ENCODE measurements around the gene PRRT1B. TPM values are rescaled to one million over a fixed set of nuclear protein-coding genes. Genes with fewer than 3 reads are reported as not detected.

The PRRT1B gene
- total and polyA plus RNA-seq, 2 donors (not counting 1 experiment from before 2014, with no cell fraction given): not detected

DNA sequence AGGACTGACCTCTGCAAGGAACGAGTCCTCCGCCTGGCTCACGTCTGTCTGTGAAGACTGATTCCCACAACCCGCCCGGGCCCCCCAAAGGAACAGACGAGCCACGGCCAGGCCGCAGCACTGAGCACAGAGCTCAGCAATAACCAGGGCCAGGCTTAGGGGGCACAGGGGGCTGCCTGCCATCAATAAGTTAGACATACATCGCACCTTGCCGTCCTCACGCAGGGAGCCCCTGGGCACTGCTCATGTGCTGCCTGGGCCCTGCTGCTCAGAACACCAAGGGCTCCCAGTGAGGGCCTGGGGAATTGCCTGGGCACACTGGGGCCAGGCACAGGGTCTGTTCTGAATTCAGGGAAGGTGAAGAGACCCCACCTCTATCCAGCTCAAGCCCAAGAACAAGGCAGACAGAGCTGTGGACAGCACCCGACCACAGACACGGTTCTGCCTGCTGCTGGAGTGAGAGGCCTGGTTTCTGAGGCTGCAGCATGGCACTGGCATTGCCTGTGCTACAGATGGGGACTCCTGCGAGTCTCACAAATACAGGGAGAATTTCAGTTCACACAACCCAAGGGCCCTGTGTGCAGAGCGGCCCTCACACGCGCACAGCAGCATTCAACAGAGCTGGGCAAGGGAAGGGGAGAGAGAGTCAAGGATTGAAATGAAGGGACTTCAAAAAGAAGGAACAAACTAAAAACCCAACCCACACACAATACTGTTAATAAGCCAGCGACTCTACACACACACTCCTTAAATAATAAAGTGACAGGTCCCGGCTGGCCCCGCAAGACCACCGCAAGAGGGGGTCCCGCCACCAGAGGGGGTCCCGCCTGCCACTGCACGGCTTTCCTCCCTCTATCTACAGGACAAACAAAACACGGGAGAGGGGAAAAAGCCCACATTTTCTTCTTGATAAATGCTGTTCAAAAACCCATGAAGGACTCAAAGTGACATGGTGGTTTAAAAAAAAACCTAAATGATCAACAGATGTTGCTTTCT is 32.0 kb downstream of the PRRT1B start:
- Histone ChIP-seq H3K4me3 (ENCODE audit: control extremely low read depth in 1 of 5, extremely low read depth in 1 of 5, insufficient read depth in 1 of 5, low read depth in 2 of 5, low read length in 4 of 5) (no peak overlapping the region), H2AFZ (ENCODE audit: insufficient read depth, low read depth, low read length, poor library complexity, severe bottlenecking) (no peak overlapping the region), H3K27ac (ENCODE audit: low read length in 2 of 2) (peak overlapping the region; percentile 67 to 83), H3K27me3 (replicated peaks in 1 of 4; ENCODE audit: control extremely low read depth in 1 of 4, control insufficient read depth in 3 of 4, insufficient read depth in 4 of 4, low read length in 3 of 4) (no peaks in the 10 kb centered on the region), H3K9me3 (ENCODE audit: control extremely low read depth in 1 of 3, control insufficient read depth in 2 of 3, insufficient read depth in 1 of 3, low read length in 2 of 3) (no peaks in the 10 kb centered on the region), H4K20me1 (ENCODE audit: control insufficient read depth, insufficient read depth, low read length, poor library complexity, severe bottlenecking) (peaks cover 5% of the 10 kb centered on the region), H3K9ac (ENCODE audit: low read length) (no peak overlapping the region), H3K36me3 (replicated peaks in 1 of 2; ENCODE audit: control extremely low read depth in 1 of 2, control insufficient read depth in 1 of 2, extremely low read depth in 1 of 2, insufficient read depth in 2 of 2, low read length in 1 of 2) (peaks cover 5 to 77% of the 10 kb centered on the region in 2 experiments), H3K4me1 (ENCODE audit: control insufficient read depth in 2 of 2, insufficient read depth in 2 of 2, low read length in 2 of 2) (peaks cover 19 to 27% of the 10 kb centered on the region in 2 donors), H3K4me2 (replicated peaks; ENCODE audit: low read depth, low read length, poor library complexity, severe bottlenecking) (no peak overlapping the region), H3K79me2 (ENCODE audit: control insufficient read depth, insufficient read depth, low read length) (peaks cover 8% of the 10 kb centered on the region)
- no peak for TF ChIP-seq EZH2 (IDR thresholded peaks at IDR 0.05; ENCODE audit: borderline replicate concordance, insufficient read depth, low read depth, low read length, poor library complexity, severe bottlenecking)
- TF ChIP-seq, protein P1, sequence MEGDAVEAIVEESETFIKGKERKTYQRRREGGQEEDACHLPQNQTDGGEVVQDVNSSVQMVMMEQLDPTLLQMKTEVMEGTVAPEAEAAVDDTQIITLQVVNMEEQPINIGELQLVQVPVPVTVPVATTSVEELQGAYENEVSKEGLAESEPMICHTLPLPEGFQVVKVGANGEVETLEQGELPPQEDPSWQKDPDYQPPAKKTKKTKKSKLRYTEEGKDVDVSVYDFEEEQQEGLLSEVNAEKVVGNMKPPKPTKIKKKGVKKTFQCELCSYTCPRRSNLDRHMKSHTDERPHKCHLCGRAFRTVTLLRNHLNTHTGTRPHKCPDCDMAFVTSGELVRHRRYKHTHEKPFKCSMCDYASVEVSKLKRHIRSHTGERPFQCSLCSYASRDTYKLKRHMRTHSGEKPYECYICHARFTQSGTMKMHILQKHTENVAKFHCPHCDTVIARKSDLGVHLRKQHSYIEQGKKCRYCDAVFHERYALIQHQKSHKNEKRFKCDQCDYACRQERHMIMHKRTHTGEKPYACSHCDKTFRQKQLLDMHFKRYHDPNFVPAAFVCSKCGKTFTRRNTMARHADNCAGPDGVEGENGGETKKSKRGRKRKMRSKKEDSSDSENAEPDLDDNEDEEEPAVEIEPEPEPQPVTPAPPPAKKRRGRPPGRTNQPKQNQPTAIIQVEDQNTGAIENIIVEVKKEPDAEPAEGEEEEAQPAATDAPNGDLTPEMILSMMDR (IDR thresholded peaks at IDR 0.05): no peak
- no peaks in the 10 kb centered on the region for H3K9me3 Mint-ChIP-seq (ENCODE audit: insufficient read depth)
- peaks cover 24% of the 10 kb centered on the region for H3K4me1 Mint-ChIP-seq
- no peak for ATAC-seq (ENCODE audit: low read depth)
- WGBS (ENCODE audit: insufficient coverage): 92% methylated on average over 14 of the region's 25 CpGs
- ChIA-PET CTCF (interaction anchor here (0.8 to 3.0 kb wide), 3 partner anchors 14 to 226 kb away, joined by 4 to 19 read pairs (median 5); no protein-coding TSS in a partner anchor), POLR2A (interaction anchor here (0.5 kb wide), 1 partner anchor 1775 kb away, joined by 6 read pairs; no protein-coding TSS in a partner anchor)
- intact Hi-C loops (cut with micrococcal nuclease): no loop called here
- H3K27ac Mint-ChIP-seq: peak overlapping the region; percentile 94
- peak overlapping the region; percentile 23 for H3K4me3 Mint-ChIP-seq
- no peaks in the 10 kb centered on the region for H3K27me3 Mint-ChIP-seq
- DNase-seq: peak; percentile 15
